GM23248 (cell line): ENCODE data around the gene BTBD2. TPM values are rescaled to one million over a fixed set of nuclear protein-coding genes. Genes with fewer than 3 reads are reported as not detected.

Source experiments
- DNase-seq: peaks from one replicate; pipeline ENCODE4 v3.0.0-alpha.2; 2015
- H2AFZ ChIP-seq: fragments of 200-600 bp; sonication (generic); 2 replicates; pipeline ENCODE4 v1.6.1; 2016; ENCODE audit warnings: antibody characterized with exemption
- H3F3A ChIP-seq: fragments of 200-600 bp; sonication (generic); 2 replicates; pipeline ENCODE4 v1.6.1; 2016; ENCODE audit warnings: mild to moderate bottlenecking, antibody characterized with exemption, mixed run types; ENCODE audit not compliant: insufficient read depth
- H3K27ac ChIP-seq: fragments of 200-600 bp; sonication (generic); 2 replicates; pipeline ENCODE4 v1.5.1; 2016; ENCODE audit warnings: mild to moderate bottlenecking
- H3K27me3 ChIP-seq: fragments of 200-600 bp; sonication (generic); replicated peaks from 2 replicates; pipeline ENCODE4 v1.6.1; 2016; ENCODE audit warnings: mild to moderate bottlenecking; ENCODE audit not compliant: insufficient read depth
- H3K36me3 ChIP-seq: fragments of 200-600 bp; sonication (generic); 2 replicates; pipeline ENCODE4 v1.6.1; 2016; ENCODE audit warnings: low read depth, mild to moderate bottlenecking
- H3K4me1 ChIP-seq: fragments of 200-600 bp; sonication (generic); 2 replicates; pipeline ENCODE4 v1.6.1; 2016; ENCODE audit warnings: mild to moderate bottlenecking; ENCODE audit not compliant: insufficient read depth
- H3K4me2 ChIP-seq: fragments of 200-600 bp; sonication (generic); one replicate; pipeline ENCODE4 v1.6.1; 2016; ENCODE audit warnings: mild to moderate bottlenecking; ENCODE audit not compliant: unreplicated experiment
- H3K4me3 ChIP-seq: fragments of 200-600 bp; sonication (generic); 2 replicates; pipeline ENCODE4 v1.5.1; 2016; ENCODE audit warnings: mild to moderate bottlenecking
- H3K79me2 ChIP-seq: fragments of 200-600 bp; sonication (generic); 2 replicates; pipeline ENCODE4 v1.6.1; 2016; ENCODE audit warnings: mild to moderate bottlenecking; ENCODE audit not compliant: insufficient read depth
- H3K9ac ChIP-seq: fragments of 200-600 bp; sonication (generic); 2 replicates; pipeline ENCODE4 v1.6.1; 2016; ENCODE audit warnings: mild to moderate bottlenecking
- H3K9me2 ChIP-seq: fragments of 200-600 bp; sonication (generic); 2 replicates; pipeline ENCODE4 v1.6.1; 2016; ENCODE audit warnings: mixed run types, mild to moderate bottlenecking, moderate library complexity; ENCODE audit not compliant: insufficient read depth
- H3K9me3 ChIP-seq: fragments of 200-600 bp; sonication (generic); one replicate; pipeline ENCODE4 v1.6.1; 2017; ENCODE audit warnings: low read depth
- H4K20me1 ChIP-seq: fragments of 200-600 bp; sonication (generic); 2 replicates; pipeline ENCODE4 v1.6.0; 2016; ENCODE audit not compliant: insufficient read depth
- EZH2 ChIP-seq: fragments of 200-600 bp; sonication (generic); IDR thresholded peaks from 2 replicates; pipeline ENCODE4 v1.6.1; 2018; ENCODE audit warnings: antibody characterized with exemption, mild to moderate bottlenecking; ENCODE audit not compliant: insufficient read depth, poor library complexity, severe bottlenecking
- EZH2phosphoT487 ChIP-seq: fragments of 200-600 bp; sonication (generic); IDR thresholded peaks from 2 replicates; pipeline ENCODE4 v1.6.1; 2018; ENCODE audit warnings: antibody characterized with exemption, moderate library complexity, mild to moderate bottlenecking, low read depth; ENCODE audit not compliant: insufficient read depth
- WGBS, 2 experiments: methylation state at CpG; one replicate each; pipeline ENCODE4 v1.1.6; 2015 to 2017; ENCODE audit warnings: low lambda C conversion rate in 2 of 2, low coverage in 1 of 2; ENCODE audit errors: missing lambda C conversion rate in 2 of 2; 5-methylcytosine and 5-hydroxymethylcytosine counted together
- in situ Hi-C: fragments of 300-500 bp; cut with MboI; formaldehyde crosslinking; loops from 2 replicates; pipeline ENCODE4 v1.15.0; 2020
- polyA plus RNA-seq: library from polyadenylated mRNA; unstranded; fragments of >200 nt; fragmentation: Nextera tagmentation; extraction: Ambion mirVana; gene quantifications from 2 replicates; pipeline ENCODE4 v1.2.1, GENCODE V29; 2016
- total RNA-seq: library from RNA; depleted of rRNA; stranded (reverse); fragments of >200 nt; shearing (Covaris generic); gene quantifications from 2 replicates; pipeline ENCODE4 v1.2.3, GENCODE V29; 2014

BTBD2 gene
- total and polyA plus RNA-seq, 2 experiments from 2014 or later, result 6.8 to 69.5 TPM

- no peaks in the 10 kb centered on the region for H3K79me2 ChIP-seq
- no peaks in the 10 kb centered on the region for H4K20me1 ChIP-seq
- H3F3A ChIP-seq, result peaks cover 7% of the 10 kb centered on the region
- no peak overlapping the region for H3K4me3 ChIP-seq
- no peak overlapping the region for H2AFZ ChIP-seq
- no peak overlapping the region for H3K4me2 ChIP-seq
- TF ChIP-seq EZH2, result no peak
- no peak for TF ChIP-seq EZH2phosphoT487
- no peak overlapping the region for H3K9ac ChIP-seq
- H3K36me3 ChIP-seq, result peaks cover 8% of the 10 kb centered on the region; the same call in 1 of the 2 replicates
- H3K27ac ChIP-seq, result no peak overlapping the region
- in situ Hi-C loops, result no loop called here
- H3K4me1 ChIP-seq, result no peaks in the 10 kb centered on the region
- H3K9me3 ChIP-seq, result no peaks in the 10 kb centered on the region
- no peak for DNase-seq
- H3K9me2 ChIP-seq, result no peaks in the 10 kb centered on the region
- no peaks in the 10 kb centered on the region for H3K27me3 ChIP-seq
- WGBS, 2 experiments, result 84 to 89% methylated on average over 29 to 30 of the region's 30 CpGs
Measured at GRCh38 chr19:2039089-2039958, 23.8 kb upstream of the BTBD2 start.

- H3K27ac ChIP-seq, result no peak overlapping the region
- H3K79me2 ChIP-seq, result no peaks in the 10 kb centered on the region
- no peak for DNase-seq
- no peak overlapping the region for H2AFZ ChIP-seq
- 88 to 93% methylated on average over 34 to 43 of the region's 44 CpGs for WGBS, 2 experiments
- H3K36me3 ChIP-seq, result peaks cover 8% of the 10 kb centered on the region; the same call in 1 of the 2 replicates
- H3K4me1 ChIP-seq, result no peaks in the 10 kb centered on the region
- H4K20me1 ChIP-seq, result no peaks in the 10 kb centered on the region
- no peaks in the 10 kb centered on the region for H3K9me3 ChIP-seq
- no peak overlapping the region for H3K4me2 ChIP-seq
- H3F3A ChIP-seq, result peaks cover 7% of the 10 kb centered on the region
- in situ Hi-C loops, result no loop called here
- no peaks in the 10 kb centered on the region for H3K9me2 ChIP-seq
- no peaks in the 10 kb centered on the region for H3K27me3 ChIP-seq
- H3K4me3 ChIP-seq, result no peak overlapping the region
- no peak for TF ChIP-seq EZH2
- TF ChIP-seq EZH2phosphoT487, result no peak
- no peak overlapping the region for H3K9ac ChIP-seq
Measured at GRCh38 chr19:2038284-2039088, 23.0 kb upstream of the BTBD2 start.

GRCh38 chr19:2037651-2038255, 22.2 kb upstream of the BTBD2 start:
- TF ChIP-seq EZH2phosphoT487, result no peak
- TF ChIP-seq EZH2, result no peak
- H3K9me3 ChIP-seq, result no peaks in the 10 kb centered on the region
- peaks cover 8% of the 10 kb centered on the region for H3F3A ChIP-seq
- no peaks in the 10 kb centered on the region for H4K20me1 ChIP-seq
- H3K4me2 ChIP-seq, result no peak overlapping the region
- no peaks in the 10 kb centered on the region for H3K9me2 ChIP-seq
- peaks cover 5% of the 10 kb centered on the region; the same call in 1 of the 2 replicates for H3K36me3 ChIP-seq
- 0 out of 2 replicates have a peak, but pooled peaks cover 2% of the 10 kb centered on the region for H3K4me1 ChIP-seq
- no peaks in the 10 kb centered on the region for H3K27me3 ChIP-seq
- H3K79me2 ChIP-seq, result no peaks in the 10 kb centered on the region
- H3K27ac ChIP-seq, result no peak overlapping the region
- in situ Hi-C loops, result no loop called here
- DNase-seq, result no peak
- H3K4me3 ChIP-seq, result no peak overlapping the region
- 71 to 77% methylated on average over 24 of the region's 24 CpGs for WGBS, 2 experiments
- no peak overlapping the region for H3K9ac ChIP-seq
- H2AFZ ChIP-seq, result no peak overlapping the region

GRCh38 chr19:2036424-2036823, 20.9 kb upstream of the BTBD2 start:
- no peaks in the 10 kb centered on the region for H4K20me1 ChIP-seq
- H2AFZ ChIP-seq, result no peak overlapping the region
- H3K27me3 ChIP-seq, result no peaks in the 10 kb centered on the region
- H3K27ac ChIP-seq, result no peak overlapping the region
- in situ Hi-C loops, result no loop called here
- no peak overlapping the region for H3K4me3 ChIP-seq
- H3K9ac ChIP-seq, result no peak overlapping the region
- H3K79me2 ChIP-seq, result no peaks in the 10 kb centered on the region
- whole genome bisulfite sequencing, 2 experiments, result 97 to 98% methylated on average over 8 of the region's 8 CpGs
- DNase-seq, result no peak
- TF ChIP-seq EZH2 (no peak), EZH2phosphoT487 (no peak)
- H3K9me2 ChIP-seq, result no peaks in the 10 kb centered on the region
- no peak overlapping the region for H3K4me2 ChIP-seq
- no peaks in the 10 kb centered on the region; the same call in 1 of the 2 replicates for H3K36me3 ChIP-seq
- H3F3A ChIP-seq, result peaks cover 10% of the 10 kb centered on the region
- H3K4me1 ChIP-seq, result peaks cover 10% of the 10 kb centered on the region
- H3K9me3 ChIP-seq, result no peaks in the 10 kb centered on the region
